Measurements from ENCODE around the gene CLECL1.
A peak's percentile ranks its signal among the peaks of the same experiment; 100 is the strongest.

Gene CLECL1

DNA sequence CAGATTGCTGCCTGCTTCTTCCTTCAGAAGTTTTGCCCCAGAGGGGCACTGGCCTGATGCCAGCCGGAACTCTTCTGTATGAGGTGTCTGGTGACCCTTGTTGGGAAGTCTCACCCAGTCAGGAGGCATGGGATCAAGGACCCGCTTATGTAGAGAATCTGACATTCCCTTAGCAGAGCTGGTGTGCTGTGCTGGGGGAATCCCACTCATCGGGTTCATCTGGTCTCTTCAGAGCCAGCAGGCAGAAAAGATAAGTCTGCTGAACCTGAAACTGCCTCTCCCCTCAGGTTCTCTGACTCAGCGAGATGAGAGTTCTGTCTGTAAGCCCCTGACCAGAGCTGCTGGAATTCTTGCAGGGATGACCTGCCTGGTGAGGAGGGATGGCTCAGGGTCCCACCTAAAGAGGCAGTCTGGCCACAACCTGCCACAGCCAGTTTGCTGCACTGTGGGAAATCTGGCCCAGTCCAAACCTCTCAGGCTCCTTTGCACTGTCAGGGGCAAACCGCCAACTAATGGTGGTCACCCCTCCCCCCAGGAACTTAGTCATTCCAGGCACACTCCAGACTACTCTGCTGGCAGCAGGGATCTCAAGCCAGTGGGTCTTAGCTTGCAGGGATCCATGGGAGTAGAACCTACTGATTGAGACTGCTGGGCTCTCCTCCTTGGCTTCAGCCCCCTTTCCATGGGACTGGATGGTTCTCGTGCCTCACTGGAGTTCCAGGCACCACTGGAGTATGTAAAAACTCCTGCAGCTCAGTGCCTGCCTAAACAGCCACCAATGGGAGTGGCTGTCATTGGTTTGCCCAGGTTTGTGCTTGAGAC is 59.3 kb downstream of the CLECL1 start:
- TF ChIP-seq, protein P1, sequence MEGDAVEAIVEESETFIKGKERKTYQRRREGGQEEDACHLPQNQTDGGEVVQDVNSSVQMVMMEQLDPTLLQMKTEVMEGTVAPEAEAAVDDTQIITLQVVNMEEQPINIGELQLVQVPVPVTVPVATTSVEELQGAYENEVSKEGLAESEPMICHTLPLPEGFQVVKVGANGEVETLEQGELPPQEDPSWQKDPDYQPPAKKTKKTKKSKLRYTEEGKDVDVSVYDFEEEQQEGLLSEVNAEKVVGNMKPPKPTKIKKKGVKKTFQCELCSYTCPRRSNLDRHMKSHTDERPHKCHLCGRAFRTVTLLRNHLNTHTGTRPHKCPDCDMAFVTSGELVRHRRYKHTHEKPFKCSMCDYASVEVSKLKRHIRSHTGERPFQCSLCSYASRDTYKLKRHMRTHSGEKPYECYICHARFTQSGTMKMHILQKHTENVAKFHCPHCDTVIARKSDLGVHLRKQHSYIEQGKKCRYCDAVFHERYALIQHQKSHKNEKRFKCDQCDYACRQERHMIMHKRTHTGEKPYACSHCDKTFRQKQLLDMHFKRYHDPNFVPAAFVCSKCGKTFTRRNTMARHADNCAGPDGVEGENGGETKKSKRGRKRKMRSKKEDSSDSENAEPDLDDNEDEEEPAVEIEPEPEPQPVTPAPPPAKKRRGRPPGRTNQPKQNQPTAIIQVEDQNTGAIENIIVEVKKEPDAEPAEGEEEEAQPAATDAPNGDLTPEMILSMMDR (IDR thresholded peaks at IDR 0.05; ENCODE audit: low read depth, low read length): no peak
- Histone ChIP-seq H3K4me3 (ENCODE audit: low read depth, low read length) (peak overlapping the region; percentile 5; the same call in 1 of the 2 replicates), H3K27me3 (no peaks in the 10 kb centered on the region), H3K36me3 (no peaks in the 10 kb centered on the region), H3K9me3 (no peaks in the 10 kb centered on the region), H3K4me1 (peaks cover 7% of the 10 kb centered on the region)
- DNase-seq: peak; percentile 68
